Activated T-cell treated with anti-CD3 and anti-CD28 coated beads, Interleukin-2, amount 50 U/mL, for 1 hour (primary cell): ENCODE measurements around the gene AARS1.
"Not testable (repeated sequence)": the region's sequence is repeated elsewhere in the genome, so short reads cannot be mapped to it uniquely, and the experiment has no call there.

Source experiments
- DNase-seq: peaks from one replicate; pipeline ENCODE4 v3.0.0-alpha.2; 2020

Gene AARS1

GRCh38 chr16:70270176-70270575 is 19.1 kb downstream of the AARS1 start:
- no peak for DNase-seq

- DNase-seq, result no peak
Observed at GRCh38 chr16:70269471-70269870, 19.8 kb downstream of the AARS1 start.

- not testable (repeated sequence) for DNase-seq
Observed at GRCh38 chr16:70267922-70268321, 21.4 kb downstream of the AARS1 start.

- peak; percentile 27 for DNase-seq
Observed at GRCh38 chr16:70267516-70267915, 21.8 kb downstream of the AARS1 start.

- DNase-seq, result not testable (repeated sequence)
Observed at GRCh38 chr16:70259903-70260302, 29.4 kb downstream of the AARS1 start.

GRCh38 chr16:70258946-70259345 is 30.4 kb downstream of the AARS1 start:
- no peak for DNase-seq

DNA sequence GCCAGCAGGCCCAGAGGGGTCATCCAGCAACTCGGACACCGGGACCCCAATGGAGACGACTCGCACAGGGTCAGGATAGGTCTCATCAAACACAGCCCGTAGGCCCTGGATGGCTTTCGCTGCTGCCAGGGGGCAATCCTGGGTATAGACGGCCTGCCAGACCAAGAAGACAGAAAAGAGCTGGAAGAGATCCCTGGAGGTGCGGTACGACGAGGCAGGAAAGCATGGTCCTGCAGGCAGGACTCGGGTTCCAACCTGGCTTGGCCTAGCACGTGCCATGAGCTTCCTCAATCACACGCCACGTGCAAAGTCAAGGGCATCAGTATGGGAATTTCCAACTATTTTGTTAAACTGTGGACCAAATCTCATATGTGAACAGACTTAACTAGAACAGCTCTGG is 31.2 kb downstream of the AARS1 start:
- no peak for DNase-seq

- DNase-seq, result no peak
Observed at GRCh38 chr16:70257391-70257790, 31.9 kb downstream of the AARS1 start.

DNA sequence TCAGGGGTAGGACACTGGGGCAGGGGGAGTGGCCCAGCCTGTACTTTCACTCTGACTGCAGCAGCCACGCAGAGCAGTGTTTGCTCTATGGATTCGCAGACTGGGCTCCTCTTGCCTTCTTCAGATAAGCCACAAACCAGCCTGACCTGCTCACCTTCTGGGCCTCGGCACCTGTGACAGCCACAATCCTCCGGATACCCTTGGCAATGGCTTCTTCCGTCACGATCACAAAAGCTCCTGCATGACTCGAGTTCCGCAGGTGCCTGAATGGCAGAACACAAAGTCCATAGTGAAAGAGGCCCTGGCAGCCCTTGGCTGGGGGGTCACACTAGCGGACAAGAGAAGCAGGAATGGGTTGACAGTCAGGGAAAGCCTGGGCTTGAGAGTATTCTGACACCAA is 33.7 kb downstream of the AARS1 start:
- DNase-seq, result no peak

- DNase-seq, result no peak
Observed at GRCh38 chr16:70254965-70255286, 34.4 kb downstream of the AARS1 start.

DNA sequence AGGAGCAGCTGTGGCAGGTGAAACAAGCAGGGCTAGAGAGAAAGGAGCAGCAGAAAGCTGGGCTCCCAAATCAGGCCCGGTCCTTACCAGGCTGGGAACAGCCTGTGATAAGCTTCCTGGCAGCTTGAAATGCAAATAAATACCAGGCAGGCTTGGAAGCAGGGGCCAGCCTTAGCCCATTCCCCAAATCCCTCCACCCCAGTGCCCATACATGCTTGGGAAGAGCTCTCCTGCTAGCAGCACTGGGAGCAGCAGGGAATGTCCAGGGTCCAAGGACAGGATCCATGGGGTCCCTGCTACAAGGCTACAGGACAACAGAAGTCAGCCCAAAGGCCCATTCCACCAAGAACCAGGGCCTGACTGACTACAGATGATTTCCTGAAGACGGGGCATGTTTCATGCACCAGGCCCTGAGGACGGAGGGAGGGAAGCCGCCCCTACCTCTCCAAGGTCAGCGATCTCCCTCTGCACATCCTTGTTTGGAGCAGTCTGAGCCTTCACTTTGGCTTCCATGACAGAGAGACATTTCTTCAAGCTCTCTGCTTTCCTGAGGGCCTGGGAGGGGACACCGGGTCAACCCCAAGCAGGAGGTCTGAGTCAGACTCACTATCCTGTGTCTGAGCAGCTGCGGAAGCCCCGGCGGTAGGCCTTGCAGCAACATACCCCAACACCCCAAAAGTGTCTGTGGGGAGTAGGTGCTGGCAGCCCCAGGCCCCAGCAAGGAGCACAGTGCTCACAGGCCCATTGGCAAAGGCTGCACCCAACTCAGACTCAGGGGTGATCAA is 34.9 kb downstream of the AARS1 start:
- no peak for DNase-seq

GRCh38 chr16:70253291-70254106 is 35.8 kb downstream of the AARS1 start:
- peak; percentile 37 for DNase-seq

GRCh38 chr16:70252355-70252988 is 36.8 kb downstream of the AARS1 start:
- DNase-seq, result no peak

DNA sequence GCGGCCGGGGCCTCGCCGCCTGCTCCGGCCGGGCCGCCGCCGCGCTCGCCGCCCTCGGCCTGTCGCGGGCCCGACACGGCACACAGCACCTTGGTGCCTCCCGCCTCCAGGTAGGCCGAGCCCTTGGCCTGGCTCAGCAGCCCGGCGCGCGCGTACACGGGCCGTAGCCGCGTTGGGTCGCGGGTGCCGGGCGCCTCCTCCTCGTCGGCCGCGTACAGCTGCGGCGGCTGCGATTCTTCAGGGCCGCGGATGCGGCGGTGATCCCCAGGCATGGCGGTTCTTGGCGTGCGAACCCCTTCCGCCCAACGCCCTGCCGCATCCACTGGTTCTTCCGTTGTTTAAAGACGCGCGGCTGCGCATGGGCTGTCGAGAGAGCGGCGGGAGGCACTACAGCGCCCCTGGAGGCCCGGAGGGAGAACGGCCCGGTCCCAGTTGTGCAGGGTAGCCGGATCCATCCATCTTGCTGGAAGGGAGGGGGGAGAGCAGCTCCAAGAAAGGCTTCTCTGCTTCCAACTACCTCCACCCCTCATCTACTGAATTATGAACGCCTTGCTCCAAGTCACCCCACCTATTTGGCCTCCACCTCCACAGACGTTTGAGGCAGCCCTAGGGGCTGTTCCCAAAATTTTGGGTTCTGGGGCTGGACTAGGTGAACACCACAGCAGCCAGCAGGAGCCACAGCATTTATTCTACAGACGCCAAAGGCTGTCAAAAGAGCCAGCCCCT is 37.5 kb downstream of the AARS1 start, which contains the start of gene EXOSC6:
Gene EXOSC6, minus strand, starts transcription at position 312 of the 726 bp plus-strand sequence. Its CDS starts 40 bp downstream, at position 272.
- DNase-seq, result peak; percentile 90

- no peak for DNase-seq
Observed at GRCh38 chr16:70250748-70251628, 38.3 kb downstream of the AARS1 start.

GRCh38 chr16:70249697-70250096 is 39.6 kb downstream of the AARS1 start:
- DNase-seq, result not testable (repeated sequence)

GRCh38 chr16:70238773-70239172 is 50.5 kb downstream of the AARS1 start:
- not testable (repeated sequence) for DNase-seq

- not testable (repeated sequence) for DNase-seq
Observed at GRCh38 chr16:70231831-70232230, 57.5 kb downstream of the AARS1 start.

GRCh38 chr16:70226024-70226423 is 63.3 kb downstream of the AARS1 start:
- not testable (repeated sequence) for DNase-seq

- DNase-seq, result not testable (repeated sequence)
Observed at GRCh38 chr16:70225430-70225829, 63.9 kb downstream of the AARS1 start.

- not testable (repeated sequence) for DNase-seq
Observed at GRCh38 chr16:70224645-70225044, 64.7 kb downstream of the AARS1 start.
